ENCODE results near the gene NT5DC1. TPM values are rescaled to one million over a fixed set of nuclear protein-coding genes. Genes with fewer than 3 reads are reported as not detected.

The NT5DC1 gene
- total RNA-seq, 1 donor from 2014 or later: 46.0 TPM

DNA sequence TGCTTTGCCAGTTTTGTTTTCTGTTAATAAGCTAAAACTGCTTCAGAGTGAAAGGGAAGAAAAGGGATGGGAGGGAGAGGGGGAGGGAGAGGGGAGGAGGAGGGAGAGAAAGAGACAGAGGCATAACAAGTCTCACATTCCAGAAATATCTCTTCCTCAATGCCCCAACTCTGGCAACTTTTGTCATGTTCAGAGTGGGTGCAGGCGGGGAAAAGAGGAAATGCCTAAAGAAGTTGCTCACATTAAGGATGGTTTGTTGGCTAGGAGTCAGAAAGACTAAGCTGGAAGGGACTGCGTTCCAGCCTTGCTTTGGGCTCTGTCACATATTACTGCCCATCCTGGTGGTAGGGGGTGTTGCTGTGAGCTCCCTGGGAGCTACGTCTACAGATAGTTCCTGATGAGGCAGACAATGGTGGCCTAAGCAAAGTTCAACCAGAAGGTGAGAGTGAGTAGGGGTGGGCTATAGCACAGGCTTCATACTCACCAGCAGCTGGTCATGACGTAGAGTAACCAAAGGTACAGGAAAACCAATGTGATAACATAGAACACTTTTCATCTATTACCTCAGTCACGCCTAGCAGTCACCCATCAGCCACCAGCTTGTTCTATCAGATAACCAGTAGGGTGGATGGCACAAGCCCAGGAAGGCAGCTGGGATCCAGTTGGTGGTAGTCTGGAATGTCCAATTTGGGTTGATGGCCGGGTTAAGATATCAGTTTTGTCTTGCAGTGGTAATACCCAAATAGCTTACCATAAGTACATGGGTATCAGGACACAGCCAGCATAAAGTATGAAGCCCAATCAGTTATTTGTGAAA lies 151.1 kb downstream of the NT5DC1 start:
- no peaks in the 10 kb centered on the region for H3K36me3 ChIP-seq
- H3K27me3 ChIP-seq (ENCODE audit: low read depth): no peaks in the 10 kb centered on the region
- no peaks in the 10 kb centered on the region for H3K9me3 ChIP-seq
- TF ChIP-seq, protein P1, sequence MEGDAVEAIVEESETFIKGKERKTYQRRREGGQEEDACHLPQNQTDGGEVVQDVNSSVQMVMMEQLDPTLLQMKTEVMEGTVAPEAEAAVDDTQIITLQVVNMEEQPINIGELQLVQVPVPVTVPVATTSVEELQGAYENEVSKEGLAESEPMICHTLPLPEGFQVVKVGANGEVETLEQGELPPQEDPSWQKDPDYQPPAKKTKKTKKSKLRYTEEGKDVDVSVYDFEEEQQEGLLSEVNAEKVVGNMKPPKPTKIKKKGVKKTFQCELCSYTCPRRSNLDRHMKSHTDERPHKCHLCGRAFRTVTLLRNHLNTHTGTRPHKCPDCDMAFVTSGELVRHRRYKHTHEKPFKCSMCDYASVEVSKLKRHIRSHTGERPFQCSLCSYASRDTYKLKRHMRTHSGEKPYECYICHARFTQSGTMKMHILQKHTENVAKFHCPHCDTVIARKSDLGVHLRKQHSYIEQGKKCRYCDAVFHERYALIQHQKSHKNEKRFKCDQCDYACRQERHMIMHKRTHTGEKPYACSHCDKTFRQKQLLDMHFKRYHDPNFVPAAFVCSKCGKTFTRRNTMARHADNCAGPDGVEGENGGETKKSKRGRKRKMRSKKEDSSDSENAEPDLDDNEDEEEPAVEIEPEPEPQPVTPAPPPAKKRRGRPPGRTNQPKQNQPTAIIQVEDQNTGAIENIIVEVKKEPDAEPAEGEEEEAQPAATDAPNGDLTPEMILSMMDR (IDR thresholded peaks at IDR 0.05): no peak
- ATAC-seq: no peak
- H3K4me3 ChIP-seq: no peak overlapping the region
- H3K27ac ChIP-seq: no peak overlapping the region
- DNase-seq: no peak
- H3K4me1 ChIP-seq: peaks cover 57% of the 10 kb centered on the region
- intact Hi-C loops (cut with DNase I): no loop called here

- TF ChIP-seq, protein P1 (IDR thresholded peaks at IDR 0.05): no peak
- H3K36me3 ChIP-seq: no peaks in the 10 kb centered on the region
- peak in 1 of 2 donors; percentile 3 for ATAC-seq
- H3K9me3 ChIP-seq: no peaks in the 10 kb centered on the region
- H3K4me1 ChIP-seq: peaks cover 57% of the 10 kb centered on the region
- H3K27me3 ChIP-seq (ENCODE audit: low read depth): no peaks in the 10 kb centered on the region
- H3K27ac ChIP-seq: peak overlapping the region; percentile 90
- H3K4me3 ChIP-seq: peak overlapping the region; percentile 88
- no peak for DNase-seq
- intact Hi-C loops (cut with DNase I): no loop called here
Measured at GRCh38 chr6:116253188-116253504, 152.5 kb downstream of the NT5DC1 start.

GRCh38 chr6:116253505-116254296 lies 153.0 kb downstream of the NT5DC1 start, which contains the start of gene TSPYL4:
TSPYL4 (minus strand) TSS chr6:116254075; CDS start chr6:116254008, 67 bp downstream.
- Histone ChIP-seq H3K4me1 (peaks cover 57% of the 10 kb centered on the region), H3K36me3 (no peaks in the 10 kb centered on the region), H3K27ac (peak within 1 kb of the TSS; percentile 90), H3K4me3 (peak within 1 kb of the TSS; percentile 88), H3K27me3 (ENCODE audit: low read depth) (no peaks in the 10 kb centered on the region), H3K9me3 (no peaks in the 10 kb centered on the region)
- peak; percentile 98 to 100 for ATAC-seq
- peak; percentile 95 for DNase-seq
- TF ChIP-seq, protein P1 (IDR thresholded peaks at IDR 0.05): no peak
- intact Hi-C loops (cut with DNase I): no loop called here

DNA sequence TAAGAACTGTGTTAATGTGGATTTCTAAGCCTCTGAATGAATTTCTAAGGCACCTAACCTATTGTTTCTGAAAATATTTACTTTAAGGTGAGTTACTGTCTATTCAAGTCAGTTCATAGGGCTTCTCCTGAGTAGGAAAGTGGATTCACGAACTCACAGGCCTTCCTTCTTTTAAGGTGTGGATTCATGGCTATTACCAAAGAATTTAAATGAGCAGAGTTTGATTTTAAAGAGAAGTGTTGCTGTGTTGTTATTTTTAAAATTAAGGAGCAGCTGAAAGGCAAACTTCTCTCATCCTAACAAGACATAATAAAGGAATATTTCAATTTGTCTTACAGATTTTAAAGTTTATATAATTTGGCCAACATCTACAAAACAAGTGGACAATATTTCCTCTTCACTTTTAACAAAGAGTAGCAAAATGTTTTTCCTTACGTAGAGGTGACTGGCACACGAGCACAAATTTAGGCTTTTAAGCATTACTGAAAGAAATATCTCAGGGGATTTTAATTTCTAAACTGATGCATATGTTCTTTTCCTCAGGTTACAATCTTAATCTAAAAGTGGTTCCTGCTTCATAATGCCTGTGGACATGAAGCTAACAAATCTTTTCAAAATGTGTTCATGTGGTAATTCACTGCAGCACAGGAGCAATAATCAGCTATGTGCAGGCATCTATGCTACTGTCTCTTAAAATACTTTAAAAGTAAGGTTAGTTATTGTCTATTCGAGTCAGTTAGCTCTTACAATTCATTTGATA lies 153.8 kb downstream of the NT5DC1 start:
- Histone ChIP-seq H3K36me3 (no peaks in the 10 kb centered on the region), H3K9me3 (no peaks in the 10 kb centered on the region), H3K27ac (peak overlapping the region; percentile 90), H3K4me1 (peaks cover 50% of the 10 kb centered on the region), H3K27me3 (ENCODE audit: low read depth) (no peaks in the 10 kb centered on the region), H3K4me3 (peak overlapping the region; percentile 88)
- TF ChIP-seq, protein P1 (IDR thresholded peaks at IDR 0.05): no peak
- DNase-seq (no peak), ATAC-seq (no peak)
- intact Hi-C loops (cut with DNase I): no loop called here

DNA sequence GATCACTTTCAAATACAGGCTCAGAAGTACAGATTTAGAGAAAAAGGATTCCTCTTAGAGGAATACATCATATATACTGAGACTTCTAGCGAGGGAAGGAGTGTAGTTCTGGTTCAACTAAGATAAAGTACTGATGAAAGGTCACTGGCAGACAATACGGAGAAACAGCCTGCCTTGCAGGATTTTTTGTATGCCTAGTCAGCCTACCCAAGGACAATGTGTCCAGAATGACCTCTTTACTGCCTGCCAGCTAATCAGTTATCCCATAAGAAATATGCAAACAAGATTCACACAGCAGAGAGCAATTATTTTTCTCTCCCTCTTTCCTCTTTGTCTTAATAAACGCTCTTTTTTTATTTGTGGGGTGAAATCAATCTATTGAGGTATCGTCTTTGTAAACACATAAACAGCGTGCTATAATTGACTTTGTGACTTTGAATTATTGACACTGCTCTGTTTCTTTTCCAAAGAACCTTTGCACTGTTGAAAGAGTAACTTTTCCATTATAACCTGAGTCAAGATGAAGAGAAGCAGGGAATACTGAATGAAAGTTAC lies 154.7 kb downstream of the NT5DC1 start:
- DNase-seq (no peak), ATAC-seq (no peak)
- TF ChIP-seq, protein P1 (IDR thresholded peaks at IDR 0.05): no peak

More for the DNA sequence above, 154.7 kb downstream of the NT5DC1 start:
- Histone ChIP-seq H3K9me3 (no peaks in the 10 kb centered on the region), H3K27me3 (ENCODE audit: low read depth) (no peaks in the 10 kb centered on the region), H3K4me3 (no peak overlapping the region), H3K4me1 (peaks cover 42% of the 10 kb centered on the region), H3K27ac (no peak overlapping the region), H3K36me3 (no peaks in the 10 kb centered on the region)
- intact Hi-C loops (cut with DNase I): no loop called here

Measured in lower lobe of right lung (tissue), 2 donors.